Right renal pelvis (tissue), 4 donors: ENCODE results near the gene ZNRF2. TPM values are rescaled to one million over a fixed set of nuclear protein-coding genes. Genes with fewer than 3 reads are reported as not detected.
"Not testable (repeated sequence)": the region's sequence is repeated elsewhere in the genome, so short reads cannot be mapped to it uniquely, and the experiment has no call there.

Experiments
- DNase-seq, 4 donors: peaks; one replicate each; pipeline ENCODE4 v3.0.0-alpha.2; 2013; ENCODE audit warnings: low read depth in 4 of 4, low spot score in 3 of 4, missing footprints in 1 of 4
- polyA plus RNA-seq, 4 donors: library from polyadenylated mRNA; unstranded; fragments of 120-200 nt; gene quantifications; one replicate each; pipeline ENCODE4 v1.2.1, GENCODE V29; 2013; ENCODE audit not compliant: insufficient read length in 4 of 4

The ZNRF2 gene
- polyA plus RNA-seq, 4 donors: 18.0 to 23.4 (median 21.3) TPM

DNA sequence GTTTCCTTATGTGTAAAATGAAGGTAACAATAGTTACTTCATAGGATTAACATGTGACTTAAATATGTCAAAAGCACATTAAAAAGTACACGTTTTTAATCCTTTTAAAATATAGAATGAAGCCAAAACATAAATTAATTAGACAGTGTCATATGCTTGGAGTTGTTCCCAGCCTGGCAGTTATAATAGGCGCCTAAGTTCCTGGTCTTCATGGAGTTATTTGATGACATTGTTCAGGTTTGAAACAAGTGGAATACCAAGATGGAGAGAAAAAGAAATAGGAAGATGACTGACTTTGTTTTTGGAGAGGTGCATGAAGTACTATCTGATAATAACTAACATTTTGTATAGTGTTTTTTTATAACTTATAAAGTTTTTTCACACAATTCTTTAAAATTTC is 67.3 kb downstream of the ZNRF2 start:
- no peak for DNase-seq

DNA sequence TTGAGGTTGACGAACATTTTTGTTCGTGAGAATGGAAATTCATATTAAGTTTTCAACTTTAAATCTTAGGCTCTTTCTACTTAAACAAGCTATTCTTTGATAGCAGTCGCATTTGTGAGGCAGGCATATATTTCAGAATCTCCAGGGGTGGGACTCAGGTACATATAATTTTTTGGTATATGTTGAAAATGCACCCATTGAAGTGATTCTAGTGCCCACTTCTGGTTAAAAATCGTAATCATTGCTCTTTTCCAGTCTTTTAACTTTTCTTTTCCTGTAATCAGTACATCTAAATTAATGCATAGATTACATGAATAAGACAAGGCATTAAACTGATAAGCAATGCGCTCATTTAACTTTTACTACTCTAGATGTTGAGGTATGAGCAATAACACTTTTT is 67.8 kb downstream of the ZNRF2 start:
- DNase-seq: no peak

DNA sequence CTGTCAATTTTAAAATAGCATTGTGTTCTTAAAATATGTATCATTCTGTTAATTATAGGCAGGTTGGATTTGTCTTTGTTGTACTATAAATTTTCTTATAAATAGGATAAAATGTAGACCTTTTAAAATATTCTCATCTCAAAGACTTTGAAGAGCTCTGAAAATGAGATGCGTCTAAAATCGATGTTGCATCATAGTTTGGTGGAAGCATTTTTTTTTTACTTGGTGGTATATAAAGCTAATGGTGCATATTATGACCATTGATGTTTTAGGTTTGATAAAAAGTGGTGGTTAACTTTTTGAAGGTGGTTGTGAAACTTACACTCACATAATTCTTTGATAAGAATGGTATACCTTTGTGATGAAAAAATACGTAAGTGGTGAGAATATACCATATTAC is 69.1 kb downstream of the ZNRF2 start:
- no peak for DNase-seq

DNA sequence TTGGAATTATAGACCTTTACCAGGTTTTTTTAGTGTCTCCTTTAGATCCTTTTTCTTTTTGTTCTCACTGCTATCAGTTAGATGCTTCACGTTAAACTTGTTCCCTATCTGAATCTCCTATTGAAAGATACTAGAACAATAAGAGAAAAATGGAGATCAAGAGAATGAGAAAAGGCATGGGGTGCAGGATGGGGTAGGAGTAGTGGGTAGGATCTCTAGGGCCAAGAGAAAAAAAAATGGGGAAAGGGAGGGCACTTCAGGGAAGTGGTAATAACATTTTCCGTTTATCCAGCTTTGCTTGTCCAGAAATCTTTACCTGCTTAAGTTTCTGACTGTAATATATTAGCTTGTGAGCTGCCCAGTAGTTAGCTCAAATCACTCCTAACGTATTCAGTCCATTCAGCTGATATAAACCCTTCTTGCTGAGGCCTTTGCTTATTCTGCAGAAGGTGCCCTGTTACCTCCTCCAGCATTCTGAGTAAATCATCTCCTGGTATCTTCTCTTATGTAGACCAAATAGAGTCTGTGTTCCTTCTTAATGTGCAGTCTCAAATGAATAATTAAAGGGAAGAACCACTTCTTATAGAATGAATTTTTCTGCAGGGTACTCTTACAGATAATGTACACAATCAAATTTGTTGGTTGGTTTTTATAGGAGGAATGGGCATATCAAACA is 69.7 kb downstream of the ZNRF2 start:
- DNase-seq: no peak

DNA sequence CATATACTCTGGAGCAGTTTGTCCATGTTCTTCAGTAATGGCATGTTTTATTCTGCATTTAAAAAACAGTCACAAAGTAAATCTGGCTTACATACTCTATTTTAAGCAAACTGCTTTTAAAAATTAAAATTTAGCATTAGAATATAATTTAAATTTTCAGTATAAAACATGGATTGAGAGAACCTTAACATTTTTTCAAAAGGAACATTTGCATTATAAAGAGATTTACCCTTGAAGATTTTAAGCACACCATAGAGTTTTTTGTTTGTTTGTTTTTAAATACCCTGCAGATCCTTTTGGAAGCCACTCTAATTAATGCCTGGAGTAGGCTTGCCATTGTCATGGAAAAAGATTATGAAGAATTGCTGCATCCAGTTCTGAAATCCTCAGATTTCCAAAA is 70.4 kb downstream of the ZNRF2 start:
- no peak for DNase-seq

DNA sequence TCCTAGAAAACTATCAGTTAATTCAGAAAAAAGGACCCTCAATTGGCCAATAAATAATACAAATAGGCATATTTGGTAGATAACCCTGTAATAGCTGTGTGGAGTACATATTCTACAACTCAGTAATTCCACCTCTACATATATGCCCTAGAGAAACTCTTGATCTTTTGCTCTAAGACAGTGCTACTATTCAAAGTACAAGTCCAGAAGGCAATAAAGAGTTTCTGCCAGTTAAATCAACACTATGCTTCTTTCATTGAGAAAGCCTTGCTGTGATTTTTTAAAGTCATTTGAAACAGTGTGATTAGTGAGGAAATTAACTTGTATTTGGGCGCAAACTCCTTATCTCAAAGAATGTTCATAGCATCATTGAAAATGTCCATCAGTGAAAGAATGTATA is 75.6 kb downstream of the ZNRF2 start:
- no peak for DNase-seq

DNA sequence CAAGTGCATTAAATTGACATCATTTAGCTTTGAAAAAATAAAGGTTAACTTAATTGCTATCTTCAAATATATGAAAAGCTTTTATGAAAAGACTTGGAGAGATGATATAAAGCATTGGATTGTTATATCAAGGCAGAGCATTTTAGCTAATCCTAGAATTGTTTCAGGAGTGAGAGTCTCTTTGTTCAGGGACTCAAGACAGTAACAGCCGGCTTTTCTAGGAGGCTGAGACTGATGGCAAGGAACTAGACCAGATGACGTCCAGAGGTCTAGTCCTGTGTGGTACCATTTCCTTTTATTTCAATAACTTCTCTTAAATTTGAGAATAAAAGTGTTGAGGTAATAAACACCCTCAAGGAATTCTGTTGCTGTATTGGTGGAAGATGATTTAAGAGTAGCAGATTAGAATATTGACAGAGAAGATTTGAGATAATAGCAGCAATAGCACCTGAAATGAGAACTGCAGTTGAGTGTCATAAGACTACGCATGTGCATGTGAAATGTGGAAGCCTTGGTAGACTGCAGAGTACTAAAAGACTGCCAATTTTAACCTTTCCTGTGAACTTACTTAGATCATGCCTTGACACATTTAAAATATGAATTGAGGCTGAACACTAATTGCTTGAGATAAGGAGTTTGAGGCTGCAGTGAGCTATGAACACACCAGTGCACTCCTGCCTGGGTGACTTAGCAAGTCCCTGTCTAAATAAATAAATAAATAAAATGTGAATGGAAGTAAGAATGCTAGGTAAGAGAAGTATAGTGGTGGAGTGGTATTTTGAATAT is 79.6 kb downstream of the ZNRF2 start:
- no peak for DNase-seq

DNA sequence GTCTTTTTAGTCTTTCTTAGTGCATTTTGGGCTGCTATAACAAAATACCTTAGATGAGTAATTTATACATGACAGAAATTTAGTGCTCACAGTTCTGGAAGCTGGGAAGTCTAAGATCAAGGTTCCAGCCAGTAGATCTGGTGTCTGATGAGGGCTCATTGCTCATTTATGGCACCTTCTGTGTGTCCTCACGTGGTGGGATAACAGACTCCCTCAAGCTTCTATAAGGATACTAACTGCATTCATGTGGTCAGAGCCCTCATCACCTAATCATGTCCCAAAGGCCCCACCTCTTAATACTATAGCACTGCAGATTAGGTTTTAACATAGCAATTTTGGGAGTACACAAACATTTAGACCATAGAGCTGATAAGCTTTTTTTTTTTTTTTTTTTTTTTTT is 80.4 kb downstream of the ZNRF2 start:
- no peak for DNase-seq

DNA sequence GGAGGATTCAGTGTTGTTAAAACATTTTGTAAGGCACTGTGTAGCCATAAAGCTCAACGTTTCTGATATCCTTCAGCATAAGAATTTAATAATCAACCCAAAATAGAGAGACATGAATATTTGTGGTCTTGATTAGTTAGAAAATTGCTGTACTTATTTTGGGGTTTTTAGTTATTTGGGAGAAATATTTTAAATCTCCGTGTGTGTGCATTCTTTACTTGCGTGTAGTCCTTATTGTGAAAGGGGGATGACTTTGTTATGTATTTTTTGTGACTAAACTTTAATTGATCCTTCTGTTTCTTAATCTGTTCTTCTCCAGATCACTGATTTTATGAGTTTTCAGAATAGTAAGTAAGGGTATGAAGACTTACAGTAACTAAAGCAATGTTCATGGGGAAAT is 81.2 kb downstream of the ZNRF2 start:
- DNase-seq: no peak

DNA sequence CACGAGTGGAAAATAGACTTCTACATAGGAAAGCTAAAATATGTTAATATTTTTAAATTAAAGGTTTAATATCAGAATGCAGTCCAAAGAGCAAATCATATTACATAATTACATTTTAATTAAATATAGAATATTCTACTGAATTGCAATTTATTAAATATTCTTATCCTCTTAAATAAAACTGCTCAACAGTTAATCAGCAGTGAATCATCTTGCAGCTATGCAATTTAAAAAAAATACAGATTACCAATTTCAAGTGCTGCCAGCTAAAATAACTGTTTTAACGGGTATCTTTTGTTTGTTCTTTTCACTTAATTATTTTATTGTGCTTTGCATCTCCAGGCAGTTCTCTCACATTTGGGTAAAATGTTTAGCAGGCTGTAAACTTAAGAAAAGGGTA is 82.2 kb downstream of the ZNRF2 start:
- no peak for DNase-seq

DNA sequence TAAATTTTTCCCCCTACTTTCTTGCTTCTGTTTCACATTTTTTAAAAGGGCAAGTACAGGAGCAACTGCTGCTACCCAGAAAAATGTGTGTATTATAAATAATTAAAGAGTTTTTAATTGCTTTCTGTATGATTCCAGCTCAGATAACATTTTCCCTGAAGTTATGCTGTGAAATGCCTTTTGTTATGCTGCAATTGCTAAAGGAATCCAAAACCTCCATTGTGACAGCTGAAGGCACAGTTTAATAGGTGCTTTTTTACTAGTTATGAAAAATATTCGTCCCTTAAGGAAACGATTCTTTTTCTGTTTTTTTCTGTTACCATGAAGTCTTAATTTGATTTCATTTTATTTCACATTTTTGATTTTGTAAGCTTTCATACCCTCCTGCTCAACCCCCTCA is 83.2 kb downstream of the ZNRF2 start:
- no peak for DNase-seq

DNA sequence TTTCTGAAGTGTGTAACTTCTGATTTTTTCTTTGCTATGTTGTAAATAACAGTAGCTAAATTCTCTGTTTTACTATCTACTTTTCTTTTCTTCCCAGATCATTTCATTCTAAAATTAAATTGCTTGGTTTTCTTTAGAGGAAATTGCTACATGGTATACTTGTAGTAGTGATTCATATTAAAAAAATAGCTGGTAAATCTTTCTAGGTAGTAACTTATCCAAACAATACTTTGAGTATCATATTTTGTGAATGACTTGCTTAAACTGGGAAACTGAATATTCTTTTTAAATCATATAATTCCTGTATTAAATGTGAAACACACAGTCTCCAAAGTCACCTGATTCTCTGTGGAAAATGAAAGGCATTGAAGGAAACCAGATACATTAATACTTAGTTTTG is 85.5 kb downstream of the ZNRF2 start:
- DNase-seq: no peak

DNA sequence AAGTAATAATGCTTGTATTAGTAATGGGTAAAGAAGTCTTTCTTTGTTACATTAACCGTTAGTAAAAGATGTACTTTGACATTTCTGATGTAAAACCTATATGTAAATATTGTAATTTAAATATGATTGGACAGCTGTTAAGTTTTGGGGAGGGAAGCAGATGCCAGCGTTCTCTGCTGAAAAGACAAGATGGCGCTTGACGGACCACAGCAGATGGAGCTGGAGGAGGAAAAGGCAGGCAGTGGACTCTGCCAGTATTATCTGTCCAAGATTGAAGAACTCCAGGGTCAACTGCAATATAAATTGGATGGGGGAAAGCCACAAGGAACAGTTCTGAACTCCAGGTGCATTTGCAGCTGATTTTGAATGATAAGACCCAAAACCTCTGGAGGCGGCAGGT is 86.9 kb downstream of the ZNRF2 start:
- no peak for DNase-seq

DNA sequence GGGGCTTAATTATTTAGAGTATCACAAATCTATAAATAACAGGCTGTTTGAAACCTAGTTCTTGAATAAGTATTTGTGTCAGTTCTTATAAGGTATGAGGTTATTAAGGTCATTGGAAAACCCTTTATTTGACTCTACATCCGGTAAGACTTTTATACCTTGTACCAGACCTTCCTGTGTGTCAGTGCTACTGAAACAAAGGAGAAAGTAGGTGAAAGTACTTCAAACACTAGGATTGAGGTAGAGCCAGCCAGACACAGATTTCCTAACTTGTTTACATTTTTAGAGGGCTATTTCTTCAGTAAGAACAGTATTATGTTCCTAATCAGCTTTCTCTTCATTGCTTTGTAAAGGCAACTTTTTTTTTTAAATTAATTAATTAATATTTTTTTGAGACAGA is 93.9 kb downstream of the ZNRF2 start:
- no peak for DNase-seq

DNA sequence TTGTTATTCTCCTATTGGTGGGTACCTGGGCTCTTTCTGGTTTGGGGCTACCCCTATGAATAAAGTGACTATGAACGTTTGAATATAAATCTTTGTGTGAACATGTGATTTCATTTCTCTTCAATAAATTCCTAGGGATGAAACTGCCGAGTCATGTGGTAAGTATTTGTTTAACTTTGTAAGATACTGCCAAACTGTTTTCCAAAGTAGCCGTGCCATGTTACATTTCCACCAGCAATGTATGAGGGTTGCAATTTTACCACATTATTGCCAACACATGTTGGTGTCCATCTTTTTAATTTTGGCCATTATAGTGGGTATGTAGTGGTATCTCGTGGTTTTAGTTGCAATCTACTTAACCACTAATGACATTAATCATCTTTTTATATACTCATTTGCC is 94.7 kb downstream of the ZNRF2 start:
- DNase-seq: no peak

DNA sequence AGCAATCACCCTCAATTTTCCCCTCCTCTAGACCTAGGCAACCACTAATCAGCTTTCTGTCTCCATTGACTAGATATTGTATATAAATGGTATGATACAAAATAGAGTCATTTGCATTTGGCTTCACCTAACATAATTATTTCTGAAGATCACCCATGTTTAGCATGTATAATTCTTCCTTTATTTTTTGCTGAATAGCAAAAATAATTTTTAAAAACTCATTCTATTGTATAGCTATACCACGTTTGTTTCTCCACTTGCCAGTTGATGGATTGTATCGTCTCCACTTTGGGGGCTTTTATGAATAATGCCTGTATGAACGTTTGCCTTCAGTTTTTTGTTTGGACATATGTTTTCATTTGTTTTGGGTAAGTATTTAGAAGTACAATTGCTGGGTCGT is 95.3 kb downstream of the ZNRF2 start:
- DNase-seq: no peak

DNA sequence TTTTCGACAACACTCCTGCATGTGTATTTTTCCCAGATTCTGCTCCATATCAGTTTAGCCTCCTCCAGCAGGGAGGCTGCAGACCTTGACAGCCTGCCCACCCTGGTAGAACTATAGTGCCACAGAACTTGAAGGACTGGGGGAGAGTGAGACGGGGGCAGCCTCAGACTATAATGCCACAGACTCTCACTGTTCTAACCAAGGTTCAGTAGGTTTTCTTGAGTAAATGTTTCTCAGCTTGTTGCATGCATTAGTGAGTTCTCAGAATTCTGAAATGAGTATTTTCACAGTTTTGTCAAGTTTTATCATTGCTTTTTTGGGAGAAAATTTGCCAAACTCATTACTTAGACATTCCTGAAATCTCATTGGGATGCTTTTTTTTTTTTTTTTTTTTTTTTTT is 95.9 kb downstream of the ZNRF2 start:
- DNase-seq: no peak

DNA sequence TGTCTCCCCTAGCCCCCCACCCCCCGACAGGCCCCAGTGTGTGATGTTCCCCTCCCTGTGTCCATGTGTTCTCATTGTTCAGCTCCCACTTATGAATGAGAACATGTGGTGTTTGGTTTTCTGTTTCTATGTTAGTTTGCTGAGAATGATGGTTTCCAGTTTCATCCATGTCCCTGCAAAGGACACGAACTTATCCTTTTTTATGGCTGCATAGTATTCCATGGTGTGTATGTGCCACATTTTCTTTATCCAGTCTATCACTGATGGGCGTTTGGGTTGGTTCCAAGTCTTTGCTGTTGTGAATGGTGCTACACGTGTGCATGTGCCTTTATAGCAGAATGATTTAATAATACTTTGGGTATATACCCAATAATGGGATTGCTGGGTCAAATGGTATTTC is 96.4 kb downstream of the ZNRF2 start:
- DNase-seq: not testable (repeated sequence)

DNA sequence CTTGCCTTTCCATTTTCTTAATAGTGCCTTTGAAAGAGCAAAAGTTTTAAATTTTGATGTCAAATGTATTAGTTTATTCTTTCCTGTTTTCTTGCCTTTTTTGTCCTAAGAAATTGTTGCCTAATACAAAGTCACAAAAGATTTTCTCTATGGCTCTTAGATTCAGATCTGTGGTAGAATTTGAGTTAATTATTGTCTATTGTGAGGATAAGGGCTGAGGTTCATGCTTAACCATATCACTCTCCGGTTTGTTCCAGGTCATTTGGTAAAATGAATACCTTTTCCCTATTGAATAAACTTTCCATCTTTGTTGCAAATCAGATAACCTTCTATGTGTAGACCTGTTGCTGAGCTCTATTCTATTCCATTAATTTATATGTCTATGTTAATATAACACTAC is 98.2 kb downstream of the ZNRF2 start:
- no peak for DNase-seq

DNA sequence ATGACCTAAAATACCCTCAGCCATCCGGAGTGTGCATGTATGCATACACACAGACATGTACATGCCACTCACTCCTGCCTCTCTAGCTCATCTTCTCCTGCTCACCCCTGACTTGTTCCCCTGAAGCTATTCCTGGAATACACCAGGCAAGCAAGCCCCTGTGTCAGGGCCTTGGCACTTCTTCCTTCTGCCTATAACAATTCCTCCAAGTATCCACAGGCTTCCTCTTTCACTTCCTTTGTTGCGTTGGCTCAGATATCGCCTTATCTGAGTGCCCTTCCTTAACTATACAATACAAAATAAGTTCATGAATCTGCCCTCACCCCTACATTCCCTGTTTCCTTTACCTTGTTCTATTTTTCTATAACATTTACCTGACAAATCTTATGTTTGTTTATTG is 105.4 kb downstream of the ZNRF2 start:
- no peak for DNase-seq

DNA sequence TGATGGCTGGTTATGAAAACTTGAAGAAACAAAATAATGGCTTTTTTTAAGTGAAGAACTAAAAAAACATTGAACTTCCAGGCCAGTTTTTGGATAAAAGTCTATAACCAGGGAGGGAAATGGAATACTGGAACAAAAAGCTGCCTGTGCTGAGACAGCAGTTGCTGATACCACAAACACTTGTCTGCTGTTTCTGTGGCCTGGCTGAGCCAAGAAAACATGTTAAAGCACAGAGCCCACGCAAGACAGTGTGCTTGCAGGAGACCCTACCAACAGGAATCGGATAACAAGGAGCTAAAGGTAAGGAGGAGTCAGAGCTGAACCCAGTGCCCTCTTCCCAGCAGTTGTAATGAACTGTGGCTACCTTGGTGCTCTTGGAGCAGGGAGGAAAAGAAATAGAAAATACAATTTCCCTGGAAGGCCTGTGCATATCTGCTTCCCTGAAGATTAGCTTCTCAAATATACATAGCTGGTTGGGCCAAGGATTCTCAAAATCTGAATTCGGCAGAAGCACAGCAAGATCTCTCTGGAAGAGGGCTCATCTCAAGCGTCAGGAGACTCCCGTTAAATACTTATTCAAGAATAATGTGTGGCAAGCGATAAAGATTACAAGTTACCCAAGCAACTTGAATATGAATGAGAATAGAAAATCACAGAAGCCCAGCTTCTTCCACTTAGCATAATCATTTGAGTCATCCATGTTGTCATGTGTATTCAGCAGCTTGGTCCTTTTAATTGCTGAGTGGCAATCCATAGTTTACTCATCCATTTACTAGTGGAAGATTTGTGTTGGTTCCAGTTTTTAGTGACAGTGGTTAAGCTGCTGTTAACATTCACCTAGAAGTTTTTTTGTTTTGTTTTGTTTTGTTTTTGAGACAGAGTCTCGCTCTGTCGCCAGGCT is 106.6 kb downstream of the ZNRF2 start:
- no peak for DNase-seq

DNA sequence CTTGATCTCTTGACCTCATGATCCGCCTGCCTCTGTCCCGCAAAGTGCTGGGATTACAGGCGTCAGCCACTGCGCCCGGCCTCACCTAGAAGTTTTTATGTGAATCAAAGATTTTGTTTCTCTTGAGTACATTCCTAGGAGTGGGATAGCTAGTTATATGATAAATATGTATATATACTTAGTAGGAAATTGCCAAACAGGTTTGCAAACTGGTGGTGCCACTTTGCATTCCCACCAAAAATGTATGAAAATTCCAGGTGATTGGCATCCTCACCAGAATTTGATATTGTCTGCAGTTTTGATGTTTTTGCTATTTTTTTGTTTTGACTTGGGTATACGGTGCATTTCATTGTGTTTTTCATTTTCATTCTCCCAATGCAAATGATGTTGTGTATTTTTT is 107.4 kb downstream of the ZNRF2 start:
- no peak for DNase-seq
